Activated CD4-positive, alpha-beta T cell treated with anti-CD3 and anti-CD28 coated beads, Interleukin-2, amount 50 U/mL, for 1 hour (primary cell): Measurements from ENCODE around the gene LACRT.
"Not testable (repeated sequence)": the region's sequence is repeated elsewhere in the genome, so short reads cannot be mapped to it uniquely, and the experiment has no call there.

Experiments
- DNase-seq: peaks from one replicate; pipeline ENCODE4 v3.0.0-alpha.2; 2020

LACRT gene

GRCh38 chr12:54634795-54635194 is at the start of gene LACRT:
Gene LACRT (minus strand): TSS chr12:54634895. CDS start chr12:54634841, 54 bp downstream.
- DNase-seq: no peak

- DNase-seq: no peak
Measured at GRCh38 chr12:54683398-54683797, 48.7 kb upstream of the LACRT start.

GRCh38 chr12:54682674-54683073 is 48.0 kb upstream of the LACRT start:
- DNase-seq: no peak

- DNase-seq: peak; percentile 17
Measured at GRCh38 chr12:54680374-54680773, 45.7 kb upstream of the LACRT start.

- DNase-seq: no peak
Measured at GRCh38 chr12:54678131-54678530, 43.4 kb upstream of the LACRT start.

- no peak for DNase-seq
Measured at GRCh38 chr12:54667945-54668344, 33.2 kb upstream of the LACRT start.

- DNase-seq: no peak
Measured at GRCh38 chr12:54666008-54666407, 31.3 kb upstream of the LACRT start.

- not testable (repeated sequence) for DNase-seq
Measured at GRCh38 chr12:54665022-54665635, 30.4 kb upstream of the LACRT start.

GRCh38 chr12:54663603-54664002 is 28.9 kb upstream of the LACRT start:
- DNase-seq: no peak

- no peak for DNase-seq
Measured at GRCh38 chr12:54662026-54662425, 27.3 kb upstream of the LACRT start.

- no peak for DNase-seq
Measured at GRCh38 chr12:54661048-54661447, 26.4 kb upstream of the LACRT start.

GRCh38 chr12:54660320-54660962 is 25.7 kb upstream of the LACRT start:
- no peak for DNase-seq

GRCh38 chr12:54658306-54659264 is 23.9 kb upstream of the LACRT start:
- peak; percentile 42 for DNase-seq

- no peak for DNase-seq
Measured at GRCh38 chr12:54657105-54657607, 22.5 kb upstream of the LACRT start.

- no peak for DNase-seq
Measured at GRCh38 chr12:54654926-54655325, 20.2 kb upstream of the LACRT start.

- DNase-seq: no peak
Measured at GRCh38 chr12:54653025-54653424, 18.3 kb upstream of the LACRT start.

- DNase-seq: no peak
Measured at GRCh38 chr12:54650889-54651288, 16.2 kb upstream of the LACRT start.

GRCh38 chr12:54650409-54650808 is 15.7 kb upstream of the LACRT start:
- DNase-seq: no peak

- no peak for DNase-seq
Measured at GRCh38 chr12:54649825-54650224, 15.1 kb upstream of the LACRT start.

- DNase-seq: no peak
Measured at GRCh38 chr12:54648265-54648664, 13.6 kb upstream of the LACRT start, which contains the start of gene DCD. Gene DCD (minus strand): TSS chr12:54648365. CDS start chr12:54648303, 62 bp downstream.

GRCh38 chr12:54641554-54641953 is 6.9 kb upstream of the LACRT start:
- DNase-seq: no peak

- DNase-seq: no peak
Measured at GRCh38 chr12:54641089-54641488, 6.4 kb upstream of the LACRT start.

GRCh38 chr12:54639112-54639511 is 4.4 kb upstream of the LACRT start:
- not testable (repeated sequence) for DNase-seq
